H9 (cell line): Measurements from ENCODE around the gene COL11A1. TPM values are rescaled to one million over a fixed set of nuclear protein-coding genes. Genes with fewer than 3 reads are reported as not detected.

ENCODE experiments used
- DNase-seq: peaks from one replicate; pipeline ENCODE4 v3.0.0-alpha.2; 2017
- H2AFZ ChIP-seq: one replicate; pipeline ENCODE4 v1.6.1; 2013; ENCODE audit warnings: mild to moderate bottlenecking, low read length, control low read depth, moderate library complexity
- H2AK5ac ChIP-seq: 2 replicates; pipeline ENCODE4 v1.6.1; 2013; ENCODE audit warnings: low read length, control low read depth, mixed read lengths; ENCODE audit not compliant: insufficient read length
- H2BK120ac ChIP-seq: one replicate; pipeline ENCODE4 v1.6.1; 2013; ENCODE audit warnings: low read depth, mild to moderate bottlenecking, low read length, control low read depth, inconsistent platforms; ENCODE audit not compliant: poor library complexity, severe bottlenecking
- H2BK12ac ChIP-seq: 2 replicates; pipeline ENCODE4 v1.6.1; 2013; ENCODE audit warnings: low read length, control low read depth, mixed read lengths, low read depth; ENCODE audit not compliant: insufficient read length
- H2BK15ac ChIP-seq: 2 replicates; pipeline ENCODE4 v1.6.1; 2013; ENCODE audit warnings: low read depth, low read length, control low read depth
- H2BK20ac ChIP-seq: one replicate; pipeline ENCODE4 v1.6.1; 2013; ENCODE audit warnings: low read depth, mild to moderate bottlenecking, low read length, control low read depth, inconsistent platforms; ENCODE audit not compliant: poor library complexity, severe bottlenecking
- H2BK5ac ChIP-seq: 2 replicates; pipeline ENCODE4 v1.6.1; 2013; ENCODE audit warnings: low read length, control low read depth, mixed read lengths; ENCODE audit not compliant: insufficient read length
- H3K14ac ChIP-seq: 2 replicates; pipeline ENCODE4 v1.6.1; 2013; ENCODE audit warnings: low read length, control low read depth; ENCODE audit not compliant: insufficient read depth
- H3K18ac ChIP-seq: 2 replicates; pipeline ENCODE4 v1.6.1; 2013; ENCODE audit warnings: low read depth, mild to moderate bottlenecking, mixed read lengths, low read length, control low read depth; ENCODE audit not compliant: insufficient read length
- H3K23ac ChIP-seq: 2 replicates; pipeline ENCODE4 v1.6.1; 2013; ENCODE audit warnings: low read length, control low read depth, mixed read lengths, low read depth; ENCODE audit not compliant: insufficient read length
- H3K23me2 ChIP-seq: 2 replicates; pipeline ENCODE4 v1.6.1; 2013; ENCODE audit warnings: low read depth, mild to moderate bottlenecking, mixed read lengths, low read length, control low read depth; ENCODE audit not compliant: insufficient read length, poor library complexity, severe bottlenecking
- H3K27ac ChIP-seq: 2 replicates; pipeline ENCODE4 v1.5.1; 2013; ENCODE audit warnings: low read length, control low read depth, mixed read lengths, low read depth; ENCODE audit not compliant: insufficient read length
- H3K27me3 ChIP-seq: 2 replicates; pipeline ENCODE4 v1.6.1; 2013; ENCODE audit warnings: low read length, control low read depth, inconsistent platforms; ENCODE audit not compliant: insufficient read depth
- H3K4ac ChIP-seq: 2 replicates; pipeline ENCODE4 v1.6.1; 2013; ENCODE audit warnings: low read depth, mild to moderate bottlenecking, control low read depth, inconsistent platforms, low read length, moderate library complexity
- H3K4me1 ChIP-seq: 2 replicates; pipeline ENCODE4 v1.6.1; 2013; ENCODE audit warnings: low read length, control low read depth, inconsistent platforms; ENCODE audit not compliant: insufficient read depth
- H3K4me2 ChIP-seq: 2 replicates; pipeline ENCODE4 v1.6.1; 2013; ENCODE audit warnings: low read length, control low read depth, mixed read lengths; ENCODE audit not compliant: insufficient read length, insufficient read depth
- H3K56ac ChIP-seq: 2 replicates; pipeline ENCODE4 v1.6.1; 2013; ENCODE audit warnings: low read depth, mild to moderate bottlenecking, mixed read lengths, low read length, control low read depth; ENCODE audit not compliant: insufficient read length
- H3K79me1 ChIP-seq: 2 replicates; pipeline ENCODE4 v1.6.1; 2013; ENCODE audit warnings: low read depth, mild to moderate bottlenecking, moderate library complexity, low read length, control low read depth, inconsistent platforms; ENCODE audit not compliant: insufficient read depth, poor library complexity, severe bottlenecking
- H3K79me2 ChIP-seq: 2 replicates; pipeline ENCODE4 v1.6.1; 2013; ENCODE audit warnings: low read length, control low read depth, inconsistent platforms; ENCODE audit not compliant: insufficient read depth
- H3K9ac ChIP-seq: 2 replicates; pipeline ENCODE4 v1.6.1; 2013; ENCODE audit warnings: low read length, control low read depth, mixed read lengths; ENCODE audit not compliant: insufficient read length; ENCODE audit errors: extremely low read depth
- H3K9me3 ChIP-seq: one replicate; pipeline ENCODE4 v1.6.1; 2013; ENCODE audit warnings: low read depth, low read length, inconsistent platforms; ENCODE audit not compliant: control insufficient read depth
- H3T11ph ChIP-seq: one replicate; pipeline ENCODE4 v1.6.1; 2013; ENCODE audit warnings: mild to moderate bottlenecking, low read length, control low read depth, inconsistent platforms
- H4K20me1 ChIP-seq: one replicate; pipeline ENCODE4 v1.6.1; 2013; ENCODE audit not compliant: control insufficient read depth, insufficient read length, insufficient read depth
- H4K5ac ChIP-seq: 2 replicates; pipeline ENCODE4 v1.6.1; 2013; ENCODE audit warnings: low read depth, mild to moderate bottlenecking, mixed read lengths, low read length, control low read depth; ENCODE audit not compliant: insufficient read length
- H4K8ac ChIP-seq: replicated peaks from 2 replicates; pipeline ENCODE4 v1.6.1; 2013; ENCODE audit warnings: low read length, control low read depth, mixed read lengths, low read depth; ENCODE audit not compliant: insufficient read length
- H4K91ac ChIP-seq: 2 replicates; pipeline ENCODE4 v1.6.1; 2013; ENCODE audit warnings: low read depth, mild to moderate bottlenecking, moderate library complexity, mixed read lengths, low read length, control low read depth; ENCODE audit not compliant: insufficient read length
- H3K27ac Mint-ChIP-seq, 3 experiments: 2 replicates in 2 of 3; 3 replicates in 1 of 3; pipeline ENCODE4 v1.8.0; 2020 to 2021; ENCODE audit warnings: mixed read lengths in 3 of 3, mild to moderate bottlenecking in 1 of 3, moderate library complexity in 1 of 3
- H3K27me3 Mint-ChIP-seq: 2 replicates; pipeline ENCODE4 v1.8.0; 2021; ENCODE audit warnings: low read depth, mild to moderate bottlenecking, moderate library complexity, mixed read lengths
- H3K36me3 Mint-ChIP-seq, 3 experiments: 2 replicates in 2 of 3; 3 replicates in 1 of 3; pipeline ENCODE4 v1.8.0; 2020 to 2021; ENCODE audit warnings: low read depth in 3 of 3, mixed read lengths in 3 of 3; ENCODE audit not compliant: insufficient read depth in 1 of 3
- H3K4me1 Mint-ChIP-seq, 2 experiments: 2 replicates each; pipeline ENCODE4 v1.8.0; 2020; ENCODE audit warnings: mixed read lengths in 2 of 2
- H3K4me3 Mint-ChIP-seq, 2 experiments: 2 replicates in 1 of 2; 3 replicates in 1 of 2; pipeline ENCODE4 v1.8.0; 2020 to 2021; ENCODE audit warnings: mild to moderate bottlenecking in 2 of 2, mixed read lengths in 2 of 2, moderate library complexity in 1 of 2
- H3K9me3 Mint-ChIP-seq, 2 experiments: 2 replicates in 1 of 2; 3 replicates in 1 of 2; pipeline ENCODE4 v1.8.0; 2020; ENCODE audit warnings: mild to moderate bottlenecking in 2 of 2, mixed read lengths in 2 of 2, moderate library complexity in 1 of 2
- total RNA-seq: library from RNA; stranded (reverse); gene quantifications from 2 replicates; pipeline ENCODE4 v1.2.1, GENCODE V29; 2021
- TF ChIP-seq, protein P1 (sequence below): fragments of 200-600 bp; sonication (generic); conservative IDR thresholded peaks from 3 replicates; pipeline ENCODE4 v1.8.0; 2021; ENCODE audit warnings: antibody characterized with exemption, mild to moderate bottlenecking

COL11A1 gene
- total RNA-seq, 1 experiment from 2014 or later = 7.5 TPM

DNA sequence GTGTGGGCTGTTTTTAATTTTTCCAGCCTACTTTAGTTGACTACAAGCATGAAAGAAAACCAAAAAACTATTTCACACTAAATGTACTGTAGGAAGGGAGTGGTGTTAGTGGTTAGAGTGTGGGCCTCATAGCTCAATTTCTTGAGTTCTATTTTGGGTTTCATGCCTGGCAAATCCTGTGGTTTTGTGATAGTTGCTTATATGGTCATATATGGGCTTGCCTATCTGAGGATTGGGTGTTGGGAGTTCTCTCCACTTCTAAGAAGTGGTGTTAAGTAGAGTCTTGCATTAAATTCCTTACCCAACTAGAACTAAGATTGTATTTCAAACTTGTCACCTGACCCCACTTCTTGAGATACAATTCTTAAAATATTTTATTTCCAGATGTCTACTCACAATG is 37.8 kb upstream of the COL11A1 start:
- DNase-seq = no peak
- no peak overlapping the region for H3K9ac ChIP-seq
- no peak overlapping the region for H2BK15ac ChIP-seq
- no peak overlapping the region for H4K5ac ChIP-seq
- no peak overlapping the region for H3K27ac Mint-ChIP-seq
- H2BK20ac ChIP-seq = no peak overlapping the region
- no peak overlapping the region for H3K23ac ChIP-seq
- no peaks in the 10 kb centered on the region for H3K4me1 ChIP-seq
- H3K9me3 Mint-ChIP-seq = no peaks in the 10 kb centered on the region
- H3K4me1 Mint-ChIP-seq = no peaks in the 10 kb centered on the region
- no peak overlapping the region for H3T11ph ChIP-seq
- no peaks in the 10 kb centered on the region for H3K27me3 ChIP-seq
- no peak overlapping the region for H2BK120ac ChIP-seq
- H4K91ac ChIP-seq = no peak overlapping the region
- H2AFZ ChIP-seq = no peak overlapping the region
- H3K27me3 Mint-ChIP-seq = no peaks in the 10 kb centered on the region
- no peak overlapping the region for H3K4me3 Mint-ChIP-seq
- no peak overlapping the region for H3K18ac ChIP-seq
- no peak overlapping the region for H3K27ac ChIP-seq
- no peaks in the 10 kb centered on the region for H3K23me2 ChIP-seq
- no peak overlapping the region for H4K8ac ChIP-seq
- no peak overlapping the region for H2AK5ac ChIP-seq
- H3K36me3 Mint-ChIP-seq = no peaks in the 10 kb centered on the region
- no peaks in the 10 kb centered on the region for H3K79me2 ChIP-seq
- TF ChIP-seq, protein P1, sequence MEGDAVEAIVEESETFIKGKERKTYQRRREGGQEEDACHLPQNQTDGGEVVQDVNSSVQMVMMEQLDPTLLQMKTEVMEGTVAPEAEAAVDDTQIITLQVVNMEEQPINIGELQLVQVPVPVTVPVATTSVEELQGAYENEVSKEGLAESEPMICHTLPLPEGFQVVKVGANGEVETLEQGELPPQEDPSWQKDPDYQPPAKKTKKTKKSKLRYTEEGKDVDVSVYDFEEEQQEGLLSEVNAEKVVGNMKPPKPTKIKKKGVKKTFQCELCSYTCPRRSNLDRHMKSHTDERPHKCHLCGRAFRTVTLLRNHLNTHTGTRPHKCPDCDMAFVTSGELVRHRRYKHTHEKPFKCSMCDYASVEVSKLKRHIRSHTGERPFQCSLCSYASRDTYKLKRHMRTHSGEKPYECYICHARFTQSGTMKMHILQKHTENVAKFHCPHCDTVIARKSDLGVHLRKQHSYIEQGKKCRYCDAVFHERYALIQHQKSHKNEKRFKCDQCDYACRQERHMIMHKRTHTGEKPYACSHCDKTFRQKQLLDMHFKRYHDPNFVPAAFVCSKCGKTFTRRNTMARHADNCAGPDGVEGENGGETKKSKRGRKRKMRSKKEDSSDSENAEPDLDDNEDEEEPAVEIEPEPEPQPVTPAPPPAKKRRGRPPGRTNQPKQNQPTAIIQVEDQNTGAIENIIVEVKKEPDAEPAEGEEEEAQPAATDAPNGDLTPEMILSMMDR = no peak
- no peak overlapping the region for H3K56ac ChIP-seq
- no peaks in the 10 kb centered on the region for H3K79me1 ChIP-seq
- H4K20me1 ChIP-seq = no peaks in the 10 kb centered on the region
- H2BK12ac ChIP-seq = no peak overlapping the region
- H3K4me2 ChIP-seq = no peak overlapping the region
- H3K4ac ChIP-seq = no peak overlapping the region
- H2BK5ac ChIP-seq = no peak overlapping the region
- H3K9me3 ChIP-seq = no peaks in the 10 kb centered on the region
- no peak overlapping the region for H3K14ac ChIP-seq
